CD14-positive monocyte (primary cell): ENCODE data around the gene MAPRE3. TPM values are rescaled to one million over a fixed set of nuclear protein-coding genes. Genes with fewer than 3 reads are reported as not detected.

Source experiments
- DNase-seq, 3 donors: peaks; one replicate each; pipeline ENCODE4 v3.0.0-alpha.2; 2011 to 2022
- H2AFZ ChIP-seq: 2 replicates; pipeline ENCODE4 v1.6.0; 2012; ENCODE audit warnings: mild to moderate bottlenecking, low read depth, low read length, inconsistent platforms; ENCODE audit not compliant: insufficient read depth, poor library complexity, severe bottlenecking
- H3K27ac ChIP-seq, 2 donors: 1 replicate in 1 of 2; 2 replicates in 1 of 2; pipeline ENCODE4 v1.5.1; 2012 to 2013; ENCODE audit warnings: low read length in 2 of 2, control low read depth in 1 of 2, inconsistent platforms in 1 of 2, low read depth in 1 of 2, mild to moderate bottlenecking in 1 of 2
- H3K27me3 ChIP-seq, 2 donors: one replicate each; pipeline versions ENCODE4 v1.6.0 to v1.6.1; 2011 to 2013; ENCODE audit warnings: low read length in 2 of 2; ENCODE audit not compliant: control insufficient read depth in 2 of 2, insufficient read depth in 2 of 2
- H3K36me3 ChIP-seq, 2 donors: replicated peaks in 1 of 2; 1 replicate in 1 of 2; 2 replicates in 1 of 2; pipeline versions ENCODE4 v1.5.1 to v1.6.1; 2012 to 2013; ENCODE audit warnings: low read length in 2 of 2, control low read depth in 1 of 2, inconsistent platforms in 1 of 2, mild to moderate bottlenecking in 1 of 2; ENCODE audit not compliant: insufficient read depth in 2 of 2, control insufficient read depth in 1 of 2
- H3K4me1 ChIP-seq, 2 donors: 1 replicate in 1 of 2; 2 replicates in 1 of 2; pipeline versions ENCODE4 v1.5.1 to v1.6.1; 2012 to 2013; ENCODE audit warnings: low read length in 2 of 2, control low read depth in 1 of 2, inconsistent platforms in 1 of 2, mild to moderate bottlenecking in 1 of 2, moderate library complexity in 1 of 2; ENCODE audit not compliant: insufficient read depth in 2 of 2, control insufficient read depth in 1 of 2
- H3K4me2 ChIP-seq: replicated peaks from 2 replicates; pipeline ENCODE3; 2012; ENCODE audit warnings: low read length, moderate library complexity, mild to moderate bottlenecking; ENCODE audit not compliant: poor library complexity, severe bottlenecking; ENCODE audit errors: extremely low read depth
- H3K4me3 ChIP-seq, 3 experiments: fragments of 200-600 bp in 1 of 3; sonication (generic) in 1 of 3; replicated peaks in 1 of 3; 1 replicate in 2 of 3; 2 replicates in 1 of 3; pipeline ENCODE4 v1.5.1; 2011 to 2013; ENCODE audit warnings: low read length in 3 of 3, mild to moderate bottlenecking in 3 of 3, control low read depth in 2 of 3, low read depth in 2 of 3, inconsistent platforms in 1 of 3, moderate library complexity in 1 of 3
- H3K79me2 ChIP-seq: 2 replicates; pipeline ENCODE4 v1.6.0; 2012; ENCODE audit warnings: mild to moderate bottlenecking, control low read depth, inconsistent platforms, low read length, moderate library complexity; ENCODE audit not compliant: insufficient read depth
- H3K9ac ChIP-seq: 2 replicates; pipeline ENCODE4 v1.6.0; 2017; ENCODE audit warnings: low read length, mild to moderate bottlenecking; ENCODE audit not compliant: insufficient read depth, poor library complexity, severe bottlenecking
- H3K9me3 ChIP-seq, 2 donors: replicated peaks in 1 of 2; 1 replicate in 1 of 2; 2 replicates in 1 of 2; pipeline versions ENCODE4 v1.5.1 to v1.6.1; 2012 to 2013; ENCODE audit warnings: low read length in 2 of 2, control low read depth in 1 of 2; ENCODE audit not compliant: control insufficient read depth in 1 of 2, insufficient read depth in 1 of 2
- H4K20me1 ChIP-seq: 2 replicates; pipeline ENCODE4 v1.6.0; 2012; ENCODE audit warnings: mild to moderate bottlenecking, low read length, control low read depth, moderate library complexity; ENCODE audit not compliant: insufficient read depth
- H3K27ac Mint-ChIP-seq, 7 donors: one replicate each; pipeline ENCODE4 v1.8.0; 2020; ENCODE audit warnings: mild to moderate bottlenecking in 7 of 7, mixed read lengths in 7 of 7, moderate library complexity in 6 of 7, inconsistent platforms in 2 of 7
- H3K27me3 Mint-ChIP-seq, 3 donors: one replicate each; pipeline ENCODE4 v1.8.0; 2021 to 2022; ENCODE audit warnings: low read depth in 3 of 3, mild to moderate bottlenecking in 3 of 3, mixed read lengths in 3 of 3, moderate library complexity in 3 of 3, inconsistent platforms in 1 of 3
- H3K36me3 Mint-ChIP-seq, 2 donors: one replicate each; pipeline ENCODE4 v1.8.0; 2020; ENCODE audit warnings: mixed read lengths in 2 of 2, inconsistent platforms in 1 of 2, mild to moderate bottlenecking in 1 of 2
- H3K4me1 Mint-ChIP-seq: one replicate; pipeline ENCODE4 v1.8.0; 2020; ENCODE audit warnings: mild to moderate bottlenecking, mixed read lengths
- H3K4me3 Mint-ChIP-seq, 2 donors: one replicate each; pipeline ENCODE4 v1.8.0; 2020; ENCODE audit warnings: mild to moderate bottlenecking in 2 of 2, mixed read lengths in 2 of 2, moderate library complexity in 1 of 2
- H3K9me3 Mint-ChIP-seq, 7 donors: one replicate each; pipeline ENCODE4 v1.8.0; 2020 to 2022; ENCODE audit warnings: mixed read lengths in 7 of 7, mild to moderate bottlenecking in 6 of 7, moderate library complexity in 6 of 7, inconsistent platforms in 2 of 7
- CTCF ChIP-seq: fragments of 200-600 bp; IDR thresholded peaks from one replicate; pipeline ENCODE4 v1.8.0; 2022; ENCODE audit warnings: antibody characterized with exemption, mild to moderate bottlenecking
- whole genome bisulfite sequencing: methylation state at CpG from one replicate; pipeline ENCODE4 v1.1.5; 2013; ENCODE audit warnings: missing lambda C conversion rate; ENCODE audit not compliant: insufficient coverage; 5-methylcytosine and 5-hydroxymethylcytosine counted together
- intact Hi-C, 2 donors: fragments of 100-400 bp; cut with micrococcal nuclease; formaldehyde crosslinking; loops; one replicate each; pipeline versions ENCODE4 v1.15.0 to v1.15.1; 2023
- polyA plus RNA-seq, 3 donors: library from polyadenylated mRNA; depleted of rRNA in 1 of 3; unstranded in 2 of 3; stranded (reverse) in 1 of 3; fragments of 300-500 nt in 2 of 3; fragments of >200 nt in 1 of 3; fragmentation: Illumina TruSeq in 2 of 3; gene quantifications; 1 replicate in 2 of 3; 2 replicates in 1 of 3; pipeline ENCODE4 v1.2.3, GENCODE V29; 2012 to 2021

The MAPRE3 gene
- polyA plus RNA-seq, 3 donors: 2.4 to 14.4 (median 3.5) TPM

- H2AFZ ChIP-seq: no peak overlapping the region
- H4K20me1 ChIP-seq: no peaks in the 10 kb centered on the region
- WGBS: 95% methylated on average over 4 of the region's 9 CpGs
- no peak overlapping the region for H3K27ac ChIP-seq
- no peak overlapping the region for H3K9ac ChIP-seq
- H3K4me3 Mint-ChIP-seq: no peak overlapping the region
- intact Hi-C loops: loop anchor here in 1 of 2 donors (5.0 kb wide), 1 partner anchor 173 kb away; the partner anchor contains the start of gene DPYSL5
- H3K4me2 ChIP-seq: no peak overlapping the region
- H3K27ac Mint-ChIP-seq: peak overlapping the region in 1 of 7 donors; percentile 37
- no peak for DNase-seq
- H3K4me1 ChIP-seq: peaks cover 0 to 4% of the 10 kb centered on the region in 2 donors
- H3K9me3 Mint-ChIP-seq: peaks cover 0 to 2% (median 0%) of the 10 kb centered on the region in 7 donors
- no peaks in the 10 kb centered on the region for H3K9me3 ChIP-seq
- no peaks in the 10 kb centered on the region for H3K79me2 ChIP-seq
- H3K27me3 Mint-ChIP-seq: peaks cover 2 to 5% (median 3%) of the 10 kb centered on the region in 3 donors
- no peak overlapping the region for H3K4me3 ChIP-seq
- peaks cover 6% of the 10 kb centered on the region for H3K4me1 Mint-ChIP-seq
- H3K36me3 Mint-ChIP-seq: peaks cover 8 to 18% of the 10 kb centered on the region in 2 donors
- H3K36me3 ChIP-seq: peaks cover 3 to 25% of the 10 kb centered on the region in 2 donors
- TF ChIP-seq CTCF: no peak
- no peaks in the 10 kb centered on the region for H3K27me3 ChIP-seq
These were observed 49.8 kb downstream of the MAPRE3 start for GRCh38 chr2:27019931-27020855.

- no peak for DNase-seq
- Mint-ChIP-seq H3K36me3 (peaks cover 18 to 30% of the 10 kb centered on the region in 2 donors), H3K4me1 (no peaks in the 10 kb centered on the region), H3K9me3 (peaks cover 0 to 2% (median 0%) of the 10 kb centered on the region in 7 donors), H3K27ac (no peak overlapping the region), H3K4me3 (no peak overlapping the region), H3K27me3 (peaks cover 0 to 5% (median 2%) of the 10 kb centered on the region in 3 donors)
- no peak overlapping the region for H3K9ac ChIP-seq
- no peaks in the 10 kb centered on the region for H3K79me2 ChIP-seq
- no peaks in the 10 kb centered on the region for H4K20me1 ChIP-seq
- no peak overlapping the region for H3K4me3 ChIP-seq
- H3K27ac ChIP-seq: no peak overlapping the region
- 71% methylated on average over 6 of the region's 11 CpGs for WGBS
- no peaks in the 10 kb centered on the region for H3K27me3 ChIP-seq
- no peaks in the 10 kb centered on the region for H3K9me3 ChIP-seq
- TF ChIP-seq CTCF: no peak
- peaks cover 6 to 37% of the 10 kb centered on the region in 2 donors for H3K36me3 ChIP-seq
- intact Hi-C loops: no loop called here
- H3K4me2 ChIP-seq: no peak overlapping the region
- H3K4me1 ChIP-seq: no peaks in the 10 kb centered on the region
- H2AFZ ChIP-seq: no peak overlapping the region
These were observed 51.0 kb downstream of the MAPRE3 start for GRCh38 chr2:27021253-27022049.
